Measurements from ENCODE around the gene ATP2A1. TPM values are rescaled to one million over a fixed set of nuclear protein-coding genes. Genes with fewer than 3 reads are reported as not detected.

Gene ATP2A1
- total and polyA plus RNA-seq, 2 of the 13 experiments (the other 11 are each of a cell fraction or from before 2014, with no cell fraction given): 3.2 to 12.5 TPM

DNA sequence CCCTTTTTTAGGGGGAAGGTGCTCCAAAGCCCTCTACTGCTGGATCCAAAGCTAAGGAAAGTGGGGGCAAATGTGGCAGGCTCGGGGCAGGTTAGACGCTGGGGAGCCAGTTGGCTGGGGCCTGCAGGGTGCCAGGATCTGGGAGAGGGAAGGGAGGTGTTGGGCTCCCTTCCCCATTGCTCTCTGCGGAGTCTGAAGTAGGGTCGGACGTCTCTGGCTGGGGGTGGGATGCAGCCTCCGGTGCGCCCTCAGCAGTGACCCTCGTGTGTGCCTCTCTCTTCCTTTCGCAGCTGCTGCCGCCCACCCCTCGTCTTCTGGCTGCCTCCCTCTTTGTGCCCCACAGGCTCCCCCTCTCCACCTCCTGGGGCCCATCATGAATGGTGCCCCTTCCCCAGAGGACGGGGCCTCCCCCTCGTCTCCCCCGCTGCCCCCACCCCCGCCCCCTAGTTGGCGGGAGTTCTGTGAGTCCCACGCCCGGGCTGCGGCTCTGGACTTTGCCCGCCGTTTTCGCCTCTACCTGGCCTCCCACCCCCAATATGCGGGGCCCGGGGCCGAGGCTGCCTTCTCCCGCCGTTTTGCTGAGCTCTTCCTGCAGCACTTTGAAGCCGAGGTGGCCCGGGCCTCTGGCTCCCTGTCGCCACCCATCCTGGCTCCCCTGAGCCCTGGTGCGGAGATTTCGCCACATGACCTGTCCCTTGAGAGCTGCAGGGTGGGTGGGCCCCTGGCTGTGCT, 12.4 kb upstream of the ATP2A1 start (continued):
- TF ChIP-seq RERE (CRISPR knock-in tag; IDR thresholded peaks at IDR 0.05; ENCODE audit: low read depth) (no peak), ZFP36L1 (CRISPR knock-in tag; IDR thresholded peaks at IDR 0.05) (no peak), ZBTB33 (CRISPR knock-in tag; IDR thresholded peaks at IDR 0.05) (no peak), GPBP1L1 (CRISPR knock-in tag; IDR thresholded peaks at IDR 0.05) (no peak), TEAD3 (CRISPR knock-in tag; optimal IDR thresholded peaks at IDR 0.05; ENCODE audit: borderline replicate concordance) (no peak), ADNP (CRISPR knock-in tag; IDR thresholded peaks at IDR 0.05) (no peak), ZNF12 (CRISPR knock-in tag; IDR thresholded peaks at IDR 0.05) (no peak), PAWR (CRISPR knock-in tag; IDR thresholded peaks at IDR 0.05; ENCODE audit: borderline replicate concordance) (no peak), RBM39 (IDR thresholded peaks at IDR 0.05; ENCODE audit: low read depth, low read length, poor library complexity, severe bottlenecking) (no peak), KLF9 (CRISPR knock-in tag; IDR thresholded peaks at IDR 0.05; ENCODE audit: low read depth) (no peak), ZNF335 (CRISPR knock-in tag; IDR thresholded peaks at IDR 0.05) (no peak), PHB2 (IDR thresholded peaks at IDR 0.05; ENCODE audit: partially characterized antibody) (no peak), NFE2 (CRISPR knock-in tag; IDR thresholded peaks at IDR 0.05) (no peak), EHMT2 (IDR thresholded peaks at IDR 0.05; ENCODE audit: borderline replicate concordance, low read depth, low read length) (no peak), ZNF768 (CRISPR knock-in tag; IDR thresholded peaks at IDR 0.05) (peak; percentile 31; the same call in 1 of the 2 replicates), ELK4 (CRISPR knock-in tag; IDR thresholded peaks at IDR 0.05; ENCODE audit: borderline replicate concordance) (no peak), STAT5B (CRISPR knock-in tag; IDR thresholded peaks at IDR 0.05) (no peak), MATR3 (CRISPR knock-in tag; IDR thresholded peaks at IDR 0.05) (no peak)
- TF ChIP-seq, protein P1, sequence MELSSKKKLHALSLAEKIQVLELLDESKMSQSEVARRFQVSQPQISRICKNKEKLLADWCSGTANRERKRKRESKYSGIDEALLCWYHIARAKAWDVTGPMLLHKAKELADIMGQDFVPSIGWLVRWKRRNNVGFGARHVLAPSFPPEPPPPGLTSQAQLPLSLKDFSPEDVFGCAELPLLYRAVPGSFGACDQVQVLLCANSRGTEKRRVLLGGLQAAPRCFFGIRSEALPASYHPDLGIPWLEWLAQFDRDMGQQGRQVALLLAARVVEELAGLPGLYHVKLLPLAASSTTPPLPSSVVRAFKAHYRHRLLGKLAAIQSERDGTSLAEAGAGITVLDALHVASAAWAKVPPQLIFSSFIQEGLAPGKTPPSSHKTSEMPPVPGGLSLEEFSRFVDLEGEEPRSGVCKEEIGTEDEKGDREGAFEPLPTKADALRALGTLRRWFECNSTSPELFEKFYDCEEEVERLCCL (CRISPR knock-in tag; IDR thresholded peaks at IDR 0.05; ENCODE audit: borderline replicate concordance): no peak

Data from HepG2 (cell line).